HG03521 (cell line): ENCODE measurements around the gene KRTAP5-4.
"Not testable (repeated sequence)": the region's sequence is repeated elsewhere in the genome, so short reads cannot be mapped to it uniquely, and the experiment has no call there.

Source experiments
- ATAC-seq: cut with Tn5 transposase; IDR thresholded peaks from one replicate; pipeline ENCODE4 v1.9.1; 2021; ENCODE audit warnings: mild to moderate bottlenecking, moderate library complexity; ENCODE audit not compliant: unreplicated experiment

Gene KRTAP5-4

DNA sequence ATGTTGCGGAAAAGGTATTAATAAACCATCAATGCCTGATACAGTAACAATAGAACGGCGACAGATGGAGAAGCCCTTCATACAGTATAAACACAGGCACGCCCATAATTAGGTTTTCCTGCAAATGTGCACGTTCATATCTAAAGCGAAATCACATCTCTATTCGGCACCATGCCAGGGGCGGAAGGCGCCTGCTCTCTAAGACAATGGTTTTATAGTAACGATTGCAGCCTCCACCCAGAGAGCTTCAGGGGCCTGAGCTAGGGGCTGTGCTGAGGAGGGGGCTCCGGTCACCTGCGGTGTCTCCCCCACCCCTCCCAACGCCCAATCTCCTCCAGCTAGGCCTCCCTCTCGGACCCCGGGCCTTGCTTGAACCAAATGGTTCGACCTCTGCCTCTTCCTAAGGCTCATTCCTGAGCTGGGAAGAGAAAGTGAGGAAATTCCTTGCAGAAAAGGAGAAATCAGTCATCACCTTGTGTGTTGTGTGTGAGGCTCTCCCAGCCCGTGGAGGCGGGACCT is 17.2 kb upstream of the KRTAP5-4 start:
- no peak for ATAC-seq

DNA sequence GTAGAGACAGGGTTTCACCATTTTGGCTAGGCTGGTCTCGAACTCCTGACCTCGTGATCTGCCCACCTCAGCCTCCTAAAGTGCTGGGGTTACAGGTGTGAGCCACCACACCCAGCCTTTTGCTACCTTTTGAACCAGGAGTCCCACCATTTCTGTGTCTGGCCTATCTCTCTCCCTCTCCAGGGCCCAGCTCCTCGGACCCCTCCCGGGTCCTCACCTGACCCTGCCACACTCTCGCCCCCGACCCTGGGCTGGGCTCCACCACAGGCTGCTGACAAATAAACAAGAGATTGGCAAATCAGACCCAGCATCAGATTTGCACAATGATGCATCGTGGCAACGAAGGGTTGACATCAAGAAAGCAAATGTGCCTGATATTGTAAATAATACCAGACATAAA is 16.4 kb upstream of the KRTAP5-4 start:
- no peak for ATAC-seq

DNA sequence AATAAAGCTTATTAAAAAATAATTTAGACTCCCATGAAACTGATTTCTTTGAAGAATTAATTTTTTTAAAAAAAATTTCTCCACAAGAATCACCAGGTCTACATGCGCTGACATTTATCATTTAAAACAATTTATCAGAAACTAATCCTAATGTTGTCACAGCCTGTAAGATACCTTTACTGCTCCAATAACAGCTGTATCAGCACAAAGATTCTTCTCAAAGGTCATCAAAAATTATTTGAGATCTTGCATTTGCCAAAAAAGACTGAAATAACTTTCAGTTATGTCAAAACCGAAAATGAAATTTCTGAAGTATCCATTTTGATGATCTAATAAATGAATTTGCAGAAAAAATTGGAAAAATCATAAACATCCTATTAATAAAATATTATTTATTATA is 15.7 kb upstream of the KRTAP5-4 start:
- ATAC-seq: no peak

DNA sequence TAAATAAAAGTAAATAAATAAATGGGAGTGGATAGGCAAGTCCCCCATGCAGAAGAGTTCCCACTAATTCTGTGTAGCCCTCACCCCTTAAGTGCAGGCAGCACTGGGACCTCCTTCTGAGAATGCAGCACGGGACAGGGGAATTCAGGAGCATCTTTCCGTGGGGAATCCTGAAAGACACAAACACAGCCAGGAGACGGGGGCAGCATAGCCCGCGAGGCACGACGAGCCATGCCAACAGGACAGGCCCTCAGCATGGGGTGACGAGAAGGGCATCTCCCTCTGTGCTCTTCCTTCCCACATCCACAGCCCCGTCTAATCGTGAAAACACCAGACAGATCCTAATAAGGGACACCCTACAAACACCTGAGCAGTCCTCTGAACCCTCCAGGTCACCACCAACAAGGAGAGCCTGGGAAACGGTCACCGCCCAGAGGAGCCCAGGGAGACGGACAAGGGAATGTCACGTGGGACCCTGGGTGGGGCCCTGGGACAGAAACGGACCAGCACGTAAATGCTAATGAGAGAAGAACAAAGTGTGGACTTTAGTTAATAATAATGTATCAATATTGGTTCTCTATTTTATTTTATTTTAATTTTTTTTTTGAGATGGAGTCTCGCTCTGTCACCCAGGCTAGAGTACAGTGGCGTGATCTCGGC is 14.5 kb upstream of the KRTAP5-4 start:
- ATAC-seq: no peak

DNA sequence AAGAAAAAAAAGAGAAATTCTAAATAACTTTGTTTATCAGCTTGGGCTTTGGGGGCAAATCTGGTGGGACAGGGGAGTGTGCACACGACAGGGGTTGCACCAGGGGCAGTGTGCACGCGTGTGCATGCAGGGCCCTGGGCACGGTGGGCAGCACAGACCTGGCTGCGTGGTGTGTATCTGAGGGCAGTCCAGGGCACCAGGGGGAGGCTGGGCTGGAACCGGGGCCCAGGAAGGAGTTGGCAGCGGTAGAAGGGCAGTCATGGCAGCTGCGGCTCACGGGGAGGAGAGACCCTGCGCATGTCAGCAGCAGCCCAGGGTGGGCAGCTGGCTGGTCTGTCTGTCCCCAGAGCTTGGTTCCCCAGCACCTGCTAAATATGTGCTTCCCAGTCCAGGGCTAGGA is 11.9 kb upstream of the KRTAP5-4 start:
- no peak for ATAC-seq

DNA sequence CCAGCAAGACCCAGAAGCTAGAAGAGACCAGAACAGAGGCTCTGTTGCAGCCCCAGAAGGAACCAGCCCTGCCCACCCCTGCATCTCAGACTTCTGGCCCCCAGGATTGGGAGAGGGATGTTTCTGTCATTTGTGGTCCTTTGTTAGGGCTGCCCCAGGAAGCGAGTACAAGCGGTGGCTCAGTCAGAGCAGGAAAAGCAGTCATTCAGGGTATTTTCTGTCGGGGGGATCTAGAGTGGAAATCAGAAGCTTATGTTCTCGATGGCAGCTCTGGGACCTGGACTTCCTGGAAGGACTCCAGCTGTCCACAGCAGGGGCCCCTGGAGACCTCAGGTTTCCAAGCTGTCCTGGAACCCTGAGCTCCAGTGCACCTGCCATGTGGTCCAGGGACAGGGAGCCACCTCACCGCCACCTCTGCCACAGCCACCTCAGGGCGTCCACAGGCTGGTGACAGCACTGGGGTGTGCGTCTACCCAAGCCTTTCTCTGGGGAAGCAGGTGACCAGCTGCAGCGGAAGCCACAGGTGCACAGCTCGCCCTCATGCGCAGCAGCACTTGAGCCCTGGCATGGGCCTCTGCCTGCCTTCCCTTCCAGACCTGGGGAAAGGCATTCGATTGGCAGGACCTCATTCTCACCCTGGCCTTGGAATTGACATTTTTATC is 10.2 kb upstream of the KRTAP5-4 start:
- no peak for ATAC-seq

DNA sequence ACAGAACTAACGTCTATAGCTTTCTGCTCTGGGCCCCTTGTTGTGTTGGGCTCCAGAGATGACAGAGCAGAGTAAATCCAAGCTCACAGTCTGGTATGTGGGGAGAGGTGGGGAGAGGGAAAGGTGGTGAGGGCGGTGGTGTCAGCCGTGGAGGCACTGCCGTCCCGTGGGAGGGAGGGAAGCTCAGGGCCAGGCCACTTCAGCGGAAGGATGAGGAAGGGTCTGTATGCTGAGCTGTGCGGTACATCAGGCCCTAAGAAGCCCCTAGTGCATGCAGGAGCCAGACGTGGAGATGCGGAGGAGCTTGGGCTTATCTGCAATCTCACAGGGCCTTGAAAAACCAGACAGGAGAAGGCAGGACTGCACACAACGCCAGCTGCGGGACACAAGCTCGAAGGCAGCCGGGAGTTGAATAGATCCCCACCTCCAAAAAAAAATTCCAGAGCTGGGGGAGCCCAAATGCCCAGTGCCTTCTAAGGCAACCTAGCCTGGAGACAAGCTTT is 9.2 kb upstream of the KRTAP5-4 start:
- no peak for ATAC-seq

DNA sequence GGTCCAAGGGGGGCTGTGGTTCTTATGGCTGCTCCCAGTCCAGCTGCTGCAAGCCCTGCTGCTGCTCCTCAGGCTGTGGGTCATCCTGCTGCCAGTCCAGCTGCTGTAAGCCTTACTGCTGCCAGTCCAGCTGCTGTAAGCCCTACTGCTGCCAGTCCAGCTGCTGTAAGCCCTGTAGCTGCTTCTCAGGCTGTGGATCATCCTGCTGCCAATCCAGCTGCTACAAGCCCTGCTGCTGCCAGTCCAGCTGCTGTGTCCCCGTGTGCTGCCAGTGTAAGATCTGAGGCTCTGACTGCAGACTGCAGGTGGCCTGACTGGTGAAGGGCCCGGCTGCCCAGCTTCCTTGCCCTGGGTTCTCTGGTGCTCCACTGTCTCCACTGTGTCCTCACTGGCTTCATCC is 8.3 kb upstream of the KRTAP5-4 start:
- ATAC-seq: no peak

DNA sequence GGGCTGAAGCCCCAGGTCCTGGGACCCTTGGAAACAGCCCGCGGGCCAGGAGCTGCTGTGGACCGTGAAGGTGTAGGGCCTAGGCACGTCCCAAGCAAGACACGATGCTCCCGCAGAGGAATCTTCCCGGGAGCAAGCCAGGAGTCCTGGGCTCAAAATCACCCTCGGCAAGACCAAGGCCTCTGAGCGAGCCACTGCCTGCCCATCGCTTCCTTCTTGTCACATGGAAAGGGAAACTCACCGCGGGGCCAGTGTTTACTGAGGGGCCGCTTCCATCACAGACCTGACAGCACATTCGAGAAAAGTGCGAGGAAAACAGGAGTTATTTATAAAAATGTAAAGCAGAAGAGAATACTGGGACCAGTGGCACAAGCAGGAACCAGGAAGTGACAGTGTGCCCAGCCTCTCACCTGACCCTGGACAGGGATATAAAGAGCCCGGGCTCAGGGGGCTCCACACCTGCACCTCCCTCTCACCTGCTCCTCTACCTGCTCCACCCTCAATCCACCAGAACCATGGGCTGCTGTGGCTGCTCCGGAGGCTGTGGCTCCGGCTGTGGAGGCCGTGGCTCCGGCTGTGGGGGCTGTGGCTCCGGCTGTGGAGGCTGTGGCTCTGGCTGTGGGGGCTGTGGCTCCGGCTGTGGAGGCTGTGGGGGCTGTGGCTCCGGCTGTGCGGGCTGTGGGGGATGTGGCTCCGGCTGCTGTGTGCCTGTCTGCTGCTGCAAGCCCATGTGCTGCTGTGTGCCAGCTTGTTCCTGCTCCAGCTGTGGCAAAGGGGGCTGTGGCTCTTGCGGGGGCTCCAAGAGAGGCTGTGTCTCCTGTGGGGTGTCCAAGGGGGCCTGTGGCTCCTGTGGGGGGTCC is 7.6 kb upstream of the KRTAP5-4 start, which contains the start of gene KRTAP5-5:
Gene KRTAP5-5, plus strand, starts transcription at position 450 of the 860 bp plus-strand sequence. Its CDS starts 66 bp downstream, at position 516.
- ATAC-seq: no peak

DNA sequence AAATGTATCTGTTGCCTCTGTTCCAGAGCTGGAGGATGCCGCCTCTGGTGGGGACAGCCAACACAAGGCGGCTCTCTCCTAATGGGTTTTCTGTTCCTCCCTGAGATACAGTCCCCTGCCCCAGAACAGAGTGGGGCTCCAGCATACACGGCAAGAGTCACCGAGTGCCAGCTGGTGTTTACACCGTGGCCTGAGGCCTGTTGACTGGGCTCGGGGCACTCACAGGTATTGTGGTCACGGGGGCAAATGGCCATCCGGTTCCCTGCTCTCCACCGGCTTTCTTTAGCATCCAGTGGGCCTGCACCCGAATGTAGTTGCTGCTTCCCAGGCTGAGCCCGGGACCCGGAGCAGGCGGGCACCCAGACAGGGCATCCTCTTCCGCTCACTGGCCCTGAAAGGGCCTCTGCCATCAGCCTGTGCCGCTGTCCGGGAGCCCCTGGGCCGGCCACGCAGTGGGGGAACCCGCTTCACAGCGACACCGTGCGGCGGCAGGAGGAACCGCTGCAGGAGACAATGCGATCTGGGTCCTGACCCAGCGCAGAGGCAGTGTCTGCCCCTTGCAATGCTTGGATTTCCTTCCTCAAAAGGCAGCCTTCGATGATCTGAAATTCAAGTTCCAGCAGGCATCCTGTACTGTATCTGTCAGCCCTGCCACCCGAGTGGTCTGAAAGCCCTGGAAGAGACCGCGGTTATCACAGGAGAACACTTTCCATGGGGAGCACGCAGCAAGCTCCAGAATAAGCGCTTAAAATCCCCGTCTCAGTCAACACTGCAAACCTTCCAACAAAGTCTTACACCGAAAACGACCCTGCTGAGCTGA is 6.8 kb upstream of the KRTAP5-4 start:
- no peak for ATAC-seq

DNA sequence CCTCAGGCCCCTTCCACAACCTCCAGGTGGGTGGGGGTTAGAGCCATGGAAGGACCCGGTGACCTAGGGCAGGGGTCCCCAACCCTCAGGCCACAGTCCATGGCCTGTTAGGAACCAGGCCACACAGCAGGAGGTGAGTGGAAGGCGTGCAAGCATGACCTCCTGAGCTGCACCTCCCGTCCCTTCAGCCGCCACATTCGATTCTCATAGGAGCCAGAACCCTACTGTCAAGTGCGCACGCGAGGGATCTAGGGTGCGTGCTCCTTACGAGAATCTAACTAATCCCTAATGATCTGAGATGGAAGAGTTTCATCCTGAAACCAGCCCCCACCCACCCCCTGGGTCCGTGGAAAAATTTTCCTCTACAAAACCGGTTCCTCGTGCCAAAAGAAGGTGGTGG is 3.6 kb upstream of the KRTAP5-4 start:
- ATAC-seq: no peak

DNA sequence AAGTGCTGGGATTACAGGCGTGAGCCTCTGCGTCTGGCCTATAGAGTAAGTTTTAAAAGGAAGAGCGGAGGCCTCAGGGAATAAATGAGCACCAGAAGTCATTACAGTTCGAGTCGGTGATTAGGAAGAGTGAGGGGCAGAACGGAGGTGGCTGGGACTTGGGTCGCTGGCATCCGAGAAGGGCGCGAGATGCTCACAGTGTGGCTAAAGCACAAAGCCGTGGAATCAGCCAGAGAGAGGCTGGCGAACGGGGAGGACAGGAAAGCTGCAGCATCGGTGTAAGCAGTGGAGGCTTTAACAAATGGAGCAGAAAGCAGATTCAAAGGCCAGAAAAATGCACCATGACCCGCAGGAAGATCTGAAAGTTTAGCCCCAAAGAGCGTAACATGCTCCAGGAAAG is 2.7 kb upstream of the KRTAP5-4 start:
- ATAC-seq: no peak

DNA sequence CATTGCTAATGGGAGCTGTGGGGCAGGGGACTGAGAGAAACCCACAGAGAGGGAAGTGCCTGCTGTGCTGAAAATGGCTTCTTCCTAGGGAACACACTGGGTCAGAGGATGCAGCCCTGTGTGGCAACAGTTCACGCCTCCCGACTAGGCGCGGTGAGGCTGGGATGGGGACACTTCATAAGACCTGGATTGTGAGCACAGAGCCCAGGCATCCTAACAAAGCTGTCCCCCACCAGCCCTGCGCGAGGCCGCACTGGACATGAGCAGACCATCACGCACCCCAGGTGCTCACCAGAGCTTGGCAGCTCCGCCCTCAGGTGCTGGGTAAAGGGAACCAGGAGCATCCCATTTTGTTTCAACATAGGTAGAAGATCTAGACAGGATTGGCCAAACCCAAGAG is 1.8 kb upstream of the KRTAP5-4 start:
- no peak for ATAC-seq

DNA sequence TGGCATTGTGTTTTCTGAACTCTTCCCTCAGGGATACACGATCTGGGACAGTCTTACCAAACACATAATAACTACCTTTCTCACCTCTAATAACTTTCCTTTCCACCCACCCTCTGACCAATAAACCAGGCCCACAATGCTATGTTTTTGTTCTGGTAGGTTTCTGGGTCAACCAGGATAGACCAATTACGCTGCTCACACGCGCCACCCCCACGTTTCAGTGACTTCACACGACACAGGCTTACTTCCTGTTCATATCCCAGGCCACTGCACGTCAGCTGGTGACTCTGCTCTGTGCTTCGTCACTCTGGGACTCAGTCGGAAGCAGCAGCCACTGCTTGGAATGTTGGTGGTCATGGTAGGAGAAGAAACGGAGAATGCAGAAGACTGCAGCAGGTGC is 2.5 kb downstream of the KRTAP5-4 start:
- ATAC-seq: no peak

DNA sequence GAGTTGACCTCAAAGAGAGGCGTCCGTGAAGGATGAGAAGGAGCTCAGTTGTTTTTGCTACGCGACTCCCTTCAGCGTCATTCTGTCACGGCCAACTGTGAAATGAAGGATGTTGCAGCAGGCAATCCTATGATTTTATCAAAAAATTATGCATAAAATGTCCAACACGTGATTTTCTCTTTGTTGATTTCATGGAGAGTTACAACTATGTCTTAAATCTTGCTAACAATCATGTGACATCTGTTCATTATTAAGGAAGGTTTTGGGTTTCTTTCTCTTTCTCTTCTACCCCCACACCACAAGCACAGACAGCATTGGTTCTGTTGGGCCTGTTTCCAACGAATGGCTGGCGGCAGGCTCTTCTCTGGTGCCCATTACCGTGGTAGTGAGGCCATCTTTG is 3.7 kb downstream of the KRTAP5-4 start:
- ATAC-seq: no peak

DNA sequence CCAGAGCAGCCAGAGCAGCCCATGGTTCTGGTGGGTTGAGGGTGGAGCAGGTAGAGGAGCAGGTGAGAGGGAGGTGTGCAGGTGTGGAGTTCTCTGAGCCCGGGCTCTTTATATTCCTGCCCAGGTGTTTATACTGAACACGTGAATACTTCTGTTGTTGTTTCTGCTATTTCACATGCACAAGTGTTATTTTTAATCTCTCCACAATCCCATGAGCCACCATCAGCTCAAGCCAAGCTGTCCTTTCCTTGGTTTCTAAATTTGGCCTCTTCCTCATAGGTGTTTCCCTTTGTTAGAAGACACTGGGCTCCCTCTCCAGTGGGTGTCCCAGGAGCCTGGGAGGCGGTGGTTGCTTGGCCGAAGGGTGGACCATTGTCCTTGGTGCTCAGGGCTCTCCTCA is 13.6 kb downstream of the KRTAP5-4 start, which contains the start of gene KRTAP5-3:
Gene KRTAP5-3, minus strand, starts transcription at position 101 of the 400 bp plus-strand sequence. Its CDS starts 78 bp downstream, at position 23.
- ATAC-seq: no peak

DNA sequence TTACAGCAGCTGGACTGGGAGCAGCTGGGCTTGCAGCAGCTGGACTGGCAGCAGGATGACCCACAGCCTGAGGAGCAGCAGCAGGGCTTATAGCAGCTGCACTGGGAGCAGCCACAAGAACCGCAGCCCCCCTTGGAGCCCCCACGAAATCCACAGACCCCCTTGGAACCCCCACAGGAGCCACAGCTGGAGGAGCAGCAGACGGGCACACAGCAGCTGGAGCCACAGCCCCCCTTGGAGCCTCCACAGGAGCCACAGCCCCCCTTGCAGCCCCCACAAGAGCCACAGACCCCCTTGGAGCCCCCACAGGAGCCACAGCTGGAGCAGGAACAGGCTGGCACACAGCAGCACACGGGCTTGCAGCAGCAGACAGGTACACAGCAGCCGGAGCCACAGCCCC is 14.0 kb downstream of the KRTAP5-4 start:
- not testable (repeated sequence) for ATAC-seq

DNA sequence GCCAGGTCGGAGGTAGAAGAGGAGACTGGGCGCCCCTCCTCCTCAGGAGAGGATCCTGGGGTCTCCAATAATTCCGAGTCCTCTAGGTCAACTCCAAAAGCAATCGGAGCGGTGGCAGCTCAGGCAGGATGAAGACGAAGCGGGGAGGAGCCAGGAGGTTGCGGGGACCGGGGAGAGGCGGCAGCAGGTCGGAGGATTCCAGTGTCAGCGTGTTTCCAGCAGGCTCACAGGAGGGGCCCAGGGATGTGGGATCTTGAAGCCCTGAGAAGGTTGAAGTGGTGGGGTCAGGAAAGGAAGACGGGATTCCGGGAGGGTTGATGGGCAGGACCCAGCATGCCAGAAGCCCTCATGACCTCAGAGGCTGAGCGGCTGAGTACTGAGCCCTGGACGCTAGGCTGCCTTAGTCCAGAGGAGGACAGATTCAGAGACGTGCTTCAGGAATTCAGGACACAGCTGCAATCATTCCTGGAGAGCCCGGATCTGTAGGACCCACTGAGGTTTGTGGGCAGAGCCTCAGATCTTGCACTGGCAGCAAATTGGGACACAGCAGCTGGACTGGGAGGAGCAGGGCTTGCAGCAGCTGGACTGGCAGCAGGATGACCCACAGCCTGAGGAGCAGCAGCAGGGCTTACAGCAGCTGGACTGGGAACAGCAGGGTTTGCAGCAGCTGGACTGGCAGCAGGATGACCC is 14.6 kb downstream of the KRTAP5-4 start:
- not testable (repeated sequence) for ATAC-seq

DNA sequence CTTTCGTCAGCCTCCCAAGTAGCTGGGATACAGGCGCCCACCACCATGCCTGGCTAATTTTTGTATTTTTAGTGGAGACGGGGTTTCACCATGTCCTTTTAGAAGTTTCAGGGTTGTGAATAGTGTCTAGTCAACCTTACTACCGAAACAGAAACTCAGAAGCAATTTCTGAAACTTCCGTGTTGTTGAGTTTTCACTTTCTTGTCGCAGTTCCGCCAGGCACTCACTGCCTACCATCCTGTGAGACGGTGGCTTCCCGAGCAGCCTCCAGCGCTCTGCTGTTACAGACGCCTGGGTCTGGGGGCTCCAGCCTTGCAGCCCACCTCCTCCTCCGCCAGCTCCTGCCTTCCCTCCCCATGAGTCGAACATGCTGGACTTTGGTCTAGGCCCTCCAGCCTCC is 16.0 kb downstream of the KRTAP5-4 start:
- ATAC-seq: peak; percentile 61

DNA sequence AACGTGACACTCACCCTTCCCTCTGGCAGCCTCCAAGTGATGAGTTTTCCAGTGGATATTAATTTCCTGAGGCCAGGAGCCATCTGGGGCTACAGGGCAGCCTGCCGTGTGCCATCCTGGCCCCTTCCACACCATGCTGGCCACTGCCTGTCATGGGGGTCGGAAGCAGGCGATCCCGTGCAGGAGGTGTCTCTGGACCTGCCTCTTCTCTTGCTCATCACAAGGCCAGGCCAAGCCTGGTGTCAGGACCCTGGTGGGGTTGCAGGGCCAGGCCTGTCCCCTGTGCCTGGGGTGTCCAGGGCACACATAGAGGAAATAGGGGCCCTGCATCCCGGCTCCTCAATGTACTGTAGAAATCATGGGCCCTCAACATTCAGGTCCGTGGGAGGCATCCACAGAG is 17.2 kb downstream of the KRTAP5-4 start:
- no peak for ATAC-seq
